ENCODE results near the gene AHCYL1.

- TF ChIP-seq GABPA (IDR thresholded peaks at IDR 0.05; ENCODE audit: low read depth) (no peak), CTCF (IDR thresholded peaks at IDR 0.05; ENCODE audit: insufficient read depth, low read length) (no peak), POLR2AphosphoS5 (IDR thresholded peaks at IDR 0.05; ENCODE audit: low read depth) (no peak), REST (IDR thresholded peaks at IDR 0.05; ENCODE audit: insufficient replicate concordance, low read depth) (no peak), SPI1 (IDR thresholded peaks at IDR 0.05; ENCODE audit: borderline replicate concordance, low read depth) (no peak)
Measured at GRCh38 chr1:110051262-110051648, 66.7 kb downstream of the AHCYL1 start.
